Measurements from ENCODE around the gene LRRC18. TPM values are rescaled to one million over a fixed set of nuclear protein-coding genes. Genes with fewer than 3 reads are reported as not detected.
A peak's percentile ranks its signal among the peaks of the same experiment; 100 is the strongest.

Gene LRRC18
- polyA plus RNA-seq, 3 donors: 0.16 to 0.24 TPM; not detected in 1

- DNase-seq (ENCODE audit: extremely low read depth in 1 of 11, low read depth in 9 of 11, low spot score in 4 of 11): peak in 1 of 11 donors; percentile 3
Observed at GRCh38 chr10:48926764-48927540, 12.7 kb downstream of the LRRC18 start.

GRCh38 chr10:48926255-48926654 lies 13.4 kb downstream of the LRRC18 start:
- no peak for DNase-seq (ENCODE audit: extremely low read depth in 1 of 11, low read depth in 9 of 11, low spot score in 4 of 11)

- DNase-seq (ENCODE audit: extremely low read depth in 1 of 11, low read depth in 9 of 11, low spot score in 4 of 11): no peak
Observed at GRCh38 chr10:48924988-48925387, 14.7 kb downstream of the LRRC18 start.

GRCh38 chr10:48923748-48924147 lies 15.9 kb downstream of the LRRC18 start:
- no peak for DNase-seq (ENCODE audit: extremely low read depth in 1 of 11, low read depth in 9 of 11, low spot score in 4 of 11)

- no peak for DNase-seq (ENCODE audit: extremely low read depth in 1 of 11, low read depth in 9 of 11, low spot score in 4 of 11)
Observed at GRCh38 chr10:48913674-48914073, 26.0 kb downstream of the LRRC18 start.

GRCh38 chr10:48910548-48910947 lies 29.1 kb downstream of the LRRC18 start:
- DNase-seq (ENCODE audit: extremely low read depth in 1 of 11, low read depth in 9 of 11, low spot score in 4 of 11): no peak

GRCh38 chr10:48907730-48908129 lies 31.9 kb downstream of the LRRC18 start:
- no peak for DNase-seq (ENCODE audit: extremely low read depth in 1 of 11, low read depth in 9 of 11, low spot score in 4 of 11)

- no peak for DNase-seq (ENCODE audit: extremely low read depth in 1 of 11, low read depth in 9 of 11, low spot score in 4 of 11)
Observed at GRCh38 chr10:48906841-48907240, 32.8 kb downstream of the LRRC18 start.

GRCh38 chr10:48905311-48905710 lies 34.3 kb downstream of the LRRC18 start:
- DNase-seq (ENCODE audit: extremely low read depth in 1 of 11, low read depth in 9 of 11, low spot score in 4 of 11): no peak

- no peak for DNase-seq (ENCODE audit: extremely low read depth in 1 of 11, low read depth in 9 of 11, low spot score in 4 of 11)
Observed at GRCh38 chr10:48904861-48905260, 34.8 kb downstream of the LRRC18 start.

GRCh38 chr10:48903151-48903550 lies 36.5 kb downstream of the LRRC18 start:
- no peak for DNase-seq (ENCODE audit: extremely low read depth in 1 of 11, low read depth in 9 of 11, low spot score in 4 of 11)

- DNase-seq (ENCODE audit: extremely low read depth in 1 of 11, low read depth in 9 of 11, low spot score in 4 of 11): no peak
Observed at GRCh38 chr10:48902096-48902495, 37.5 kb downstream of the LRRC18 start.

GRCh38 chr10:48901319-48901718 lies 38.3 kb downstream of the LRRC18 start:
- DNase-seq (ENCODE audit: extremely low read depth in 1 of 11, low read depth in 9 of 11, low spot score in 4 of 11): no peak

- DNase-seq (ENCODE audit: extremely low read depth in 1 of 11, low read depth in 9 of 11, low spot score in 4 of 11): no peak
Observed at GRCh38 chr10:48900371-48900801, 39.3 kb downstream of the LRRC18 start.

GRCh38 chr10:48899781-48900180 lies 39.9 kb downstream of the LRRC18 start:
- no peak for DNase-seq (ENCODE audit: extremely low read depth in 1 of 11, low read depth in 9 of 11, low spot score in 4 of 11)

GRCh38 chr10:48898426-48898825 lies 41.2 kb downstream of the LRRC18 start:
- no peak for DNase-seq (ENCODE audit: extremely low read depth in 1 of 11, low read depth in 9 of 11, low spot score in 4 of 11)

GRCh38 chr10:48897441-48897790 lies 42.2 kb downstream of the LRRC18 start:
- no peak for DNase-seq (ENCODE audit: extremely low read depth in 1 of 11, low read depth in 9 of 11, low spot score in 4 of 11)

- DNase-seq (ENCODE audit: extremely low read depth in 1 of 11, low read depth in 9 of 11, low spot score in 4 of 11): no peak
Observed at GRCh38 chr10:48896756-48897440, 42.7 kb downstream of the LRRC18 start.

- DNase-seq (ENCODE audit: extremely low read depth in 1 of 11, low read depth in 9 of 11, low spot score in 4 of 11): no peak
Observed at GRCh38 chr10:48895803-48896195, 43.8 kb downstream of the LRRC18 start.

- DNase-seq (ENCODE audit: extremely low read depth in 1 of 11, low read depth in 9 of 11, low spot score in 4 of 11): no peak
Observed at GRCh38 chr10:48894911-48895802, 44.5 kb downstream of the LRRC18 start.

Data from renal cortex interstitium (tissue), 11 donors.